Muscle of arm (tissue), 12 donors: ENCODE results near the gene PRKAR2A. TPM values are rescaled to one million over a fixed set of nuclear protein-coding genes. Genes with fewer than 3 reads are reported as not detected.

Experiments
- polyA plus RNA-seq, 12 donors: library from polyadenylated mRNA; unstranded; fragments of 120-200 nt; gene quantifications; one replicate each; pipeline ENCODE4 v1.2.1, GENCODE V29; 2013; ENCODE audit not compliant: insufficient read length in 12 of 12

Gene PRKAR2A
- polyA plus RNA-seq, 12 donors, result 36.0 to 214 (median 44.3) TPM

Other genes with a start within 250 kb of the PRKAR2A start
- 100 to 1,000 TPM in 11 of 12 donors, not detected in 1; 121 to 187 (median 168) TPM for gene UQCRC1, start 238.2 kb downstream of the PRKAR2A start, polyA plus RNA-seq
- under 1 TPM in 1 of 12 donors, not detected in 11; 0.51 TPM for gene TMEM89, start 226.1 kb downstream of the PRKAR2A start, polyA plus RNA-seq
- 10 to 100 TPM in 4 of 12 donors, 1 to 10 TPM in 7, not detected in 1; 6.9 to 46.2 (median 8.5) TPM for gene SLC26A6, start 212.4 kb downstream of the PRKAR2A start, polyA plus RNA-seq
- gene CELSR3, start 185.0 kb downstream of the PRKAR2A start, polyA plus RNA-seq, result 1 to 10 TPM in 1 of 12 donors, under 1 TPM in 10, not detected in 1; 0.26 to 8.9 (median 0.54) TPM
- 10 to 100 TPM in 2 of 12 donors, 1 to 10 TPM in 9, not detected in 1; 5.2 to 17.8 (median 7.7) TPM for gene NCKIPSD, start 162.0 kb downstream of the PRKAR2A start, polyA plus RNA-seq
- 100 to 1,000 TPM in 3 of 12 donors, 10 to 100 TPM in 8, not detected in 1; 64.8 to 144 (median 77.8) TPM for gene IP6K2, start 130.7 kb downstream of the PRKAR2A start, polyA plus RNA-seq
- gene SLC25A20, start 51.0 kb upstream of the PRKAR2A start, polyA plus RNA-seq, result 10 to 100 TPM in 11 of 12 donors, not detected in 1; 11.3 to 20.8 (median 17.2) TPM
- gene ARIH2, start 71.0 kb upstream of the PRKAR2A start, polyA plus RNA-seq, result 10 to 100 TPM in 11 of 12 donors, not detected in 1; 48.3 to 95.2 (median 61.1) TPM
- gene P4HTM, start 142.4 kb upstream of the PRKAR2A start, polyA plus RNA-seq, result 10 to 100 TPM in 8 of 12 donors, 1 to 10 TPM in 3, not detected in 1; 7.9 to 27.5 (median 12.0) TPM
- 100 to 1,000 TPM in 6 of 12 donors, 10 to 100 TPM in 5, not detected in 1; 88.7 to 167 (median 102) TPM for gene WDR6, start 159.5 kb upstream of the PRKAR2A start, polyA plus RNA-seq
- gene DALRD3, start 170.7 kb upstream of the PRKAR2A start, polyA plus RNA-seq, result 10 to 100 TPM in 11 of 12 donors, not detected in 1; 27.3 to 42.9 (median 29.7) TPM
- gene NDUFAF3, start 174.2 kb upstream of the PRKAR2A start, polyA plus RNA-seq, result 10 to 100 TPM in 11 of 12 donors, not detected in 1; 38.5 to 65.7 (median 52.5) TPM
- gene IMPDH2, start 181.5 kb upstream of the PRKAR2A start, polyA plus RNA-seq, result 100 to 1,000 TPM in 11 of 12 donors, not detected in 1; 195 to 254 (median 226) TPM
- 100 to 1,000 TPM in 2 of 12 donors, 10 to 100 TPM in 10; 46.8 to 246 (median 61.4) TPM for gene QRICH1, start 246.2 kb upstream of the PRKAR2A start, polyA plus RNA-seq